GM23248 (cell line): ENCODE results near the gene PTPRZ1.

ENCODE experiments used
- EZH2 ChIP-seq: fragments of 200-600 bp; sonication (generic); IDR thresholded peaks from 2 replicates; pipeline ENCODE4 v1.6.1; 2018; ENCODE audit warnings: antibody characterized with exemption, mild to moderate bottlenecking; ENCODE audit not compliant: insufficient read depth, poor library complexity, severe bottlenecking
- EZH2phosphoT487 ChIP-seq: fragments of 200-600 bp; sonication (generic); IDR thresholded peaks from 2 replicates; pipeline ENCODE4 v1.6.1; 2018; ENCODE audit warnings: antibody characterized with exemption, moderate library complexity, mild to moderate bottlenecking, low read depth; ENCODE audit not compliant: insufficient read depth

GRCh38 chr7:121853307-121853706 is 19.7 kb upstream of the PTPRZ1 start:
- TF ChIP-seq EZH2 = no peak
- TF ChIP-seq EZH2phosphoT487 = no peak
